ENCODE measurements around the gene ZNF106.

DNA sequence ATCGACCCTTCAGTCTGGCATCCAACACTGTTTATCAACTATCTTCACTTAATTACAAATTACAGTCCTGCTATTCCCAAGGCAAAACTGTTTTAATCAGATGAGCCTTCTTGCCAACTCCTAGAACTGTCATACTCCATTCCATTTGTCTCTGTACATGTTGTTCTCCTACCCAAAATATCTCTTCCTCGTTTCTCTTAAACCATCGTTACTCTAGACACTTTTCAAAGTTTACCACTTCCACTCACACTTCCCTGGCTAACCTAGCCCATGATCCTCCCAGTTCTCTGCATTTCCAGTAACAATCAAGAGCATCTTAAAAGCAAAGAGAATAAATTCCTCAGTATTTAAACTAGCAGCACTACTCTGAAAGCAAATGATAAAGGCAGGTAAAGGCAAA is 19.9 kb downstream of the ZNF106 start:
- TF ChIP-seq, protein P1, sequence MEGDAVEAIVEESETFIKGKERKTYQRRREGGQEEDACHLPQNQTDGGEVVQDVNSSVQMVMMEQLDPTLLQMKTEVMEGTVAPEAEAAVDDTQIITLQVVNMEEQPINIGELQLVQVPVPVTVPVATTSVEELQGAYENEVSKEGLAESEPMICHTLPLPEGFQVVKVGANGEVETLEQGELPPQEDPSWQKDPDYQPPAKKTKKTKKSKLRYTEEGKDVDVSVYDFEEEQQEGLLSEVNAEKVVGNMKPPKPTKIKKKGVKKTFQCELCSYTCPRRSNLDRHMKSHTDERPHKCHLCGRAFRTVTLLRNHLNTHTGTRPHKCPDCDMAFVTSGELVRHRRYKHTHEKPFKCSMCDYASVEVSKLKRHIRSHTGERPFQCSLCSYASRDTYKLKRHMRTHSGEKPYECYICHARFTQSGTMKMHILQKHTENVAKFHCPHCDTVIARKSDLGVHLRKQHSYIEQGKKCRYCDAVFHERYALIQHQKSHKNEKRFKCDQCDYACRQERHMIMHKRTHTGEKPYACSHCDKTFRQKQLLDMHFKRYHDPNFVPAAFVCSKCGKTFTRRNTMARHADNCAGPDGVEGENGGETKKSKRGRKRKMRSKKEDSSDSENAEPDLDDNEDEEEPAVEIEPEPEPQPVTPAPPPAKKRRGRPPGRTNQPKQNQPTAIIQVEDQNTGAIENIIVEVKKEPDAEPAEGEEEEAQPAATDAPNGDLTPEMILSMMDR (IDR thresholded peaks at IDR 0.05), result no peak
- TF ChIP-seq POLR2A (IDR thresholded peaks at IDR 0.05), result no peak

Data from vagina (tissue), 2 donors.